Stimulated activated CD8-positive, alpha-beta memory T cell treated with anti-CD3 and anti-CD28 coated beads, Interleukin-12 subunit alpha, Interleukin-12 subunit beta, amount 100 ng/mL, for 4 hours (primary cell): ENCODE data around the gene CCDC190.
"Not testable (repeated sequence)": the region's sequence is repeated elsewhere in the genome, so short reads cannot be mapped to it uniquely, and the experiment has no call there.

Experiments
- DNase-seq: peaks from one replicate; pipeline ENCODE4 v3.0.0-alpha.2; 2020; ENCODE audit warnings: low read depth

CCDC190 gene

DNA sequence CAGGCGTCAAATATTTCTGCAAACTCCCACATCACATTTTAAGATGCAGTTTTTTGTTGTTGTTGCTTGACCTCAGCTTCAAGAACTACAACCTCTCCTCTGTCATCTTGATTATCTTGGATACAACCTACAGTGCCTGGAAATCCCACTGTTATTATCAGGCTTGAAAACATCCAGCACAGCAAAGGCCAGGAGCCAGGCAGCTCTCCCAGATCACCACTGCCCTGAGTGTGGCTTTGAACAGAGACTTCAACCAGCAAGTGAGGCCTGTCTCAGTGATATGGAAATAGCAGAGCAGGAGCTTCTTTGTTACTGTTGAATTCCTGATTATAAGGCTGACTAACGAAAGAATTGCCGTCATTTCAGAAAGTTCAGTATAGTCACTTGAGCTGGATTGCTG, 28.5 kb downstream of the CCDC190 start:
- no peak for DNase-seq

- no peak for DNase-seq
Measured at GRCh38 chr1:162829268-162829667, 31.7 kb downstream of the CCDC190 start.

DNA sequence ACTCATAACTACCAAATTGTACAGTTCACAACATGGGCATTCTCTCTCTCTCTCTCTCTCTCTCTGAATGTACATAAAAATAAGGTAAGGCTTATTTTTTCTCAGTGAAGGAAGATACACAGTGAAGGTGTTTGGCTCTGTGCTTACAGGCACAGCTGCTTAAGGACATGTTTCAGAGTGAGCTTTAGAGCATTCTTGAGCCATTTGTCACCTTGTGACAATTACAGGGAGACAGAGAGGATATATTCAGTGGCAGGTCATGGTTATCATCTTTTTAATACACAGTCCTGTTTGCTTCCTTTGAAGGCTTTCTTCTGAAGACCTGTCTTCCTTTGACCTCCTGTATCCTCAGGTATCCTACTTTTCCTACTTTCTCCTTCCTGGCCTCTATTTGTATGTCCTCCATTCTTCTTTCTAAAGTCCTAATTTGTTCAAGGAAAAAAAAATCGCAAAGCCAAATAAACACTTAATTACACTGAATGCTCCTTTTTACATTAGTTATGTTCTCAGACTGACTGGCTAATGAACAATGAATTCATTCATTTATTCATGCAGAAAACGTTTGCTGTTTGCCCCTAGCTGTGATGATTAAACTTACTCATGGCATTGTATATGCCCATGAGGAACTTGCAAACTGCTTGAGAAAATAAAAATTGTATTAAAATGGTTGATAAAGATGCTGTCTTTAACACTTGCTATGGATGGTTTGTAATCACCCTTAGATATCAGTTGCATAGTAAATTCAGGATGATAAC, 37.0 kb downstream of the CCDC190 start:
- DNase-seq = no peak

GRCh38 chr1:162823231-162823630, 37.7 kb downstream of the CCDC190 start:
- DNase-seq = no peak

- DNase-seq = no peak
Measured at GRCh38 chr1:162822391-162823200, 38.4 kb downstream of the CCDC190 start.

GRCh38 chr1:162818666-162819065, 42.3 kb downstream of the CCDC190 start:
- not testable (repeated sequence) for DNase-seq

DNA sequence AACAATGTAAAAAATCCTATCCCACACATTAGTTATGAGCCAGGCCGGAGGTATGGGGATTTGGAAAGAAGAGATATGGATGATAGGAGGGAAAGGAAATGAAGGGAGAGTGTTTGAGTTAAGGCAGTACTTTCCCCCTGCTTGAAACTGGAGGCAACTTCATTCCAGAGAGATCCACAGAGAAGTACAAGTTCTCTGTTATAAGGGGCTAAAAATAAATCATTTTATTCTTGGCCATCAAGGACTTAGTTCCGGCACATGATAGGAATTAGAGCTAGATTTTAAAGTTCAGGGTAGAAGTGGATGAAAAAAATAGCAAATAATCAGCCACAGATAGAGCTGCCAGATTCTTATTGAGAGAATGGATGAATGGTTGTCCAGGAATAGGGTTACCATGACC, 42.8 kb downstream of the CCDC190 start:
- DNase-seq = not testable (repeated sequence)

DNA sequence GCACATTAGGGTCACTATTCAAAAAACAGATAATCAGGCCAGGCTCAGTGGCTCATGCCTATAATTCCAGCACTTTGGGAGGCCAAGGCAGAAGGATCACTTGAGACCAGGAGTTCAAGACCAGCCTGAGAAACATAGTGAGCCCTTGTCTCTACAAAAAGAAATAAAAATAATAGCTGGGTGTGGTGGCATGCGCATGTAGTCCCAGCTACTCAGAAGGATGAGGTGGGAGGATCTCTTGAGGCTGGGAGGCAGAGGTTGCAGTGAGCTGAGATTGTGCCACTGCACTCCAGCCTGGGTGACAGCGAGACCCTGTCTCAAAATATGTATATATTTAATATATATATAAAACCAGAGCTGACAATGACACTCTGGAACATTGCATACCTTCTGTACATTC, 48.6 kb downstream of the CCDC190 start:
- DNase-seq = not testable (repeated sequence)

DNA sequence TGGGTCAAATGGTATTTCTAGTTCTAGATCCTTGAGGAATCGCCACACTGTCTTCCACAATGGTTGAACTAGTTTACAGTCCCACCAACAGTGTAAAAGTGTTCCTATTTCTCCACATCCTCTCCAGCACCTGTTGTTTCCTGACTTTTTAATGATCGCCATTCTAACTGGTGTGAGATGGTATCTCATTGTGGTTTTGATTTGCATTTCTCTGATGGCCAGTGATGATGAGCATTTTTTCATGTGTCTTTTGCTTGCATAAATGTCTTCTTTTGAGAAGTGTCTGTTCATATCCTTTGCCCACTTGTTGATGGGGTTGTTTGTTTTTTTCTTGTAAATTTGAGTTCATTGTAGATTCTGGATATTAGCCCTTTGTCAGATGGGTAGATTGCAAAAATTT, 53.5 kb downstream of the CCDC190 start:
- DNase-seq = not testable (repeated sequence)
